ENCODE data around the gene KIAA0825. TPM values are rescaled to one million over a fixed set of nuclear protein-coding genes. Genes with fewer than 3 reads are reported as not detected.

The KIAA0825 gene
- total and polyA plus RNA-seq, 4 donors: 0.54 to 4.3 (median 3.7) TPM; not detected in 1

GRCh38 chr5:94442991-94443390, 175.4 kb downstream of the KIAA0825 start:
- Histone ChIP-seq H3K9me3 (ENCODE audit: control insufficient read depth, low read length) (no peaks in the 10 kb centered on the region), H3K4me3 (ENCODE audit: low read length in 2 of 2) (no peak overlapping the region), H3K36me3 (ENCODE audit: control insufficient read depth in 1 of 2, insufficient read depth in 2 of 2, low read length in 1 of 2) (peaks cover 0 to 3% of the 10 kb centered on the region in 2 donors), H3K27me3 (ENCODE audit: control insufficient read depth in 1 of 2, insufficient read depth in 2 of 2, low read length in 1 of 2) (no peaks in the 10 kb centered on the region), H3K27ac (ENCODE audit: low read depth in 1 of 2, low read length in 2 of 2) (no peak overlapping the region), H3K4me1 (ENCODE audit: control insufficient read depth in 1 of 2, insufficient read depth in 2 of 2, low read length in 2 of 2) (peaks cover 0 to 2% of the 10 kb centered on the region in 2 donors)
- DNase-seq: no peak
- 66 to 67% methylated on average over 2 of the region's 2 CpGs for WGBS, 2 donors
- ATAC-seq (ENCODE audit: low FRiP score): no peak
- intact Hi-C loops (cut with DNase I): no loop called here

- Histone ChIP-seq H3K4me1 (ENCODE audit: control insufficient read depth in 1 of 2, insufficient read depth in 2 of 2, low read length in 2 of 2) (peaks cover 0 to 2% of the 10 kb centered on the region in 2 donors), H3K27ac (ENCODE audit: low read depth in 1 of 2, low read length in 2 of 2) (no peak overlapping the region), H3K36me3 (ENCODE audit: control insufficient read depth in 1 of 2, insufficient read depth in 2 of 2, low read length in 1 of 2) (peaks cover 0 to 3% of the 10 kb centered on the region in 2 donors), H3K9me3 (ENCODE audit: control insufficient read depth, low read length) (no peaks in the 10 kb centered on the region), H3K4me3 (ENCODE audit: low read length in 2 of 2) (no peak overlapping the region), H3K27me3 (ENCODE audit: control insufficient read depth in 1 of 2, insufficient read depth in 2 of 2, low read length in 1 of 2) (no peaks in the 10 kb centered on the region)
- WGBS, 2 donors: 88 to 95% methylated on average over 1 of the region's 1 CpG
- no peak for ATAC-seq (ENCODE audit: low FRiP score)
- intact Hi-C loops (cut with DNase I): no loop called here
- no peak for DNase-seq
Measured at GRCh38 chr5:94442076-94442475, 176.3 kb downstream of the KIAA0825 start.

GRCh38 chr5:94440015-94440414, 178.4 kb downstream of the KIAA0825 start:
- no peak overlapping the region for H3K4me3 ChIP-seq (ENCODE audit: low read length in 2 of 2)
- H3K36me3 ChIP-seq (ENCODE audit: control insufficient read depth in 1 of 2, insufficient read depth in 2 of 2, low read length in 1 of 2): no peaks in the 10 kb centered on the region
- H3K9me3 ChIP-seq (ENCODE audit: control insufficient read depth, low read length): no peaks in the 10 kb centered on the region
- DNase-seq (no peak), ATAC-seq (ENCODE audit: low FRiP score) (no peak)
- WGBS, 2 donors: 44 to 47% methylated on average over 3 of the region's 3 CpGs
- intact Hi-C loops (cut with DNase I): no loop called here
- peaks cover 0 to 2% of the 10 kb centered on the region in 2 donors for H3K4me1 ChIP-seq (ENCODE audit: control insufficient read depth in 1 of 2, insufficient read depth in 2 of 2, low read length in 2 of 2)
- no peak overlapping the region for H3K27ac ChIP-seq (ENCODE audit: low read depth in 1 of 2, low read length in 2 of 2)
- no peaks in the 10 kb centered on the region for H3K27me3 ChIP-seq (ENCODE audit: control insufficient read depth in 1 of 2, insufficient read depth in 2 of 2, low read length in 1 of 2)

GRCh38 chr5:94433397-94434163, 184.8 kb downstream of the KIAA0825 start:
- H3K27me3 ChIP-seq (ENCODE audit: control insufficient read depth in 1 of 2, insufficient read depth in 2 of 2, low read length in 1 of 2): no peaks in the 10 kb centered on the region
- no peak overlapping the region for H3K27ac ChIP-seq (ENCODE audit: low read depth in 1 of 2, low read length in 2 of 2)
- no peaks in the 10 kb centered on the region for H3K4me1 ChIP-seq (ENCODE audit: control insufficient read depth in 1 of 2, insufficient read depth in 2 of 2, low read length in 2 of 2)
- H3K36me3 ChIP-seq (ENCODE audit: control insufficient read depth in 1 of 2, insufficient read depth in 2 of 2, low read length in 1 of 2): no peaks in the 10 kb centered on the region
- H3K9me3 ChIP-seq (ENCODE audit: control insufficient read depth, low read length): no peaks in the 10 kb centered on the region
- no peak overlapping the region for H3K4me3 ChIP-seq (ENCODE audit: low read length in 2 of 2)
- DNase-seq (no peak), ATAC-seq (ENCODE audit: low FRiP score) (peak; percentile 84)
- intact Hi-C loops (cut with DNase I): no loop called here
- 66 to 78% methylated on average over 2 of the region's 2 CpGs for WGBS, 2 donors

GRCh38 chr5:94432499-94432898, 185.9 kb downstream of the KIAA0825 start:
- Histone ChIP-seq H3K36me3 (ENCODE audit: control insufficient read depth in 1 of 2, insufficient read depth in 2 of 2, low read length in 1 of 2) (no peaks in the 10 kb centered on the region), H3K9me3 (ENCODE audit: control insufficient read depth, low read length) (no peaks in the 10 kb centered on the region), H3K27me3 (ENCODE audit: control insufficient read depth in 1 of 2, insufficient read depth in 2 of 2, low read length in 1 of 2) (no peaks in the 10 kb centered on the region), H3K27ac (ENCODE audit: low read depth in 1 of 2, low read length in 2 of 2) (no peak overlapping the region), H3K4me1 (ENCODE audit: control insufficient read depth in 1 of 2, insufficient read depth in 2 of 2, low read length in 2 of 2) (no peaks in the 10 kb centered on the region), H3K4me3 (ENCODE audit: low read length in 2 of 2) (no peak overlapping the region)
- DNase-seq: no peak
- peak; percentile 71 for ATAC-seq (ENCODE audit: low FRiP score)
- intact Hi-C loops (cut with DNase I): no loop called here

- no peaks in the 10 kb centered on the region for H3K4me1 ChIP-seq (ENCODE audit: control insufficient read depth in 1 of 2, insufficient read depth in 2 of 2, low read length in 2 of 2)
- H3K27ac ChIP-seq (ENCODE audit: low read depth in 1 of 2, low read length in 2 of 2): no peak overlapping the region
- DNase-seq (no peak), ATAC-seq (ENCODE audit: low FRiP score) (no peak)
- no peak overlapping the region for H3K4me3 ChIP-seq (ENCODE audit: low read length in 2 of 2)
- H3K36me3 ChIP-seq (ENCODE audit: control insufficient read depth in 1 of 2, insufficient read depth in 2 of 2, low read length in 1 of 2): no peaks in the 10 kb centered on the region
- no peaks in the 10 kb centered on the region for H3K27me3 ChIP-seq (ENCODE audit: control insufficient read depth in 1 of 2, insufficient read depth in 2 of 2, low read length in 1 of 2)
- no peaks in the 10 kb centered on the region for H3K9me3 ChIP-seq (ENCODE audit: control insufficient read depth, low read length)
- intact Hi-C loops (cut with DNase I): no loop called here
Measured at GRCh38 chr5:94431696-94432095, 186.7 kb downstream of the KIAA0825 start.

GRCh38 chr5:94429566-94429965, 188.8 kb downstream of the KIAA0825 start:
- Histone ChIP-seq H3K9me3 (ENCODE audit: control insufficient read depth, low read length) (no peaks in the 10 kb centered on the region), H3K4me3 (ENCODE audit: low read length in 2 of 2) (no peak overlapping the region), H3K27ac (ENCODE audit: low read depth in 1 of 2, low read length in 2 of 2) (no peak overlapping the region), H3K27me3 (ENCODE audit: control insufficient read depth in 1 of 2, insufficient read depth in 2 of 2, low read length in 1 of 2) (no peaks in the 10 kb centered on the region), H3K36me3 (ENCODE audit: control insufficient read depth in 1 of 2, insufficient read depth in 2 of 2, low read length in 1 of 2) (no peaks in the 10 kb centered on the region), H3K4me1 (ENCODE audit: control insufficient read depth in 1 of 2, insufficient read depth in 2 of 2, low read length in 2 of 2) (no peaks in the 10 kb centered on the region)
- no peak for DNase-seq
- no peak for ATAC-seq (ENCODE audit: low FRiP score)
- intact Hi-C loops (cut with DNase I): no loop called here
- 90 to 91% methylated on average over 6 of the region's 6 CpGs for WGBS, 2 donors

- H3K27ac ChIP-seq (ENCODE audit: low read depth in 1 of 2, low read length in 2 of 2): no peak overlapping the region
- H3K27me3 ChIP-seq (ENCODE audit: control insufficient read depth in 1 of 2, insufficient read depth in 2 of 2, low read length in 1 of 2): no peaks in the 10 kb centered on the region
- WGBS, 2 donors: 69 to 71% methylated on average over 2 of the region's 2 CpGs
- no peak overlapping the region for H3K4me3 ChIP-seq (ENCODE audit: low read length in 2 of 2)
- ATAC-seq (ENCODE audit: low FRiP score) (no peak), DNase-seq (no peak)
- H3K4me1 ChIP-seq (ENCODE audit: control insufficient read depth in 1 of 2, insufficient read depth in 2 of 2, low read length in 2 of 2): no peaks in the 10 kb centered on the region
- intact Hi-C loops (cut with DNase I): no loop called here
- no peaks in the 10 kb centered on the region for H3K36me3 ChIP-seq (ENCODE audit: control insufficient read depth in 1 of 2, insufficient read depth in 2 of 2, low read length in 1 of 2)
- H3K9me3 ChIP-seq (ENCODE audit: control insufficient read depth, low read length): no peaks in the 10 kb centered on the region
Measured at GRCh38 chr5:94425396-94425795, 193.0 kb downstream of the KIAA0825 start.

GRCh38 chr5:94423411-94423810, 195.0 kb downstream of the KIAA0825 start:
- H3K9me3 ChIP-seq (ENCODE audit: control insufficient read depth, low read length): no peaks in the 10 kb centered on the region
- ATAC-seq (ENCODE audit: low FRiP score) (no peak), DNase-seq (no peak)
- H3K27ac ChIP-seq (ENCODE audit: low read depth in 1 of 2, low read length in 2 of 2): no peak overlapping the region
- H3K4me3 ChIP-seq (ENCODE audit: low read length in 2 of 2): no peak overlapping the region
- no peaks in the 10 kb centered on the region for H3K27me3 ChIP-seq (ENCODE audit: control insufficient read depth in 1 of 2, insufficient read depth in 2 of 2, low read length in 1 of 2)
- H3K36me3 ChIP-seq (ENCODE audit: control insufficient read depth in 1 of 2, insufficient read depth in 2 of 2, low read length in 1 of 2): no peaks in the 10 kb centered on the region
- no peaks in the 10 kb centered on the region for H3K4me1 ChIP-seq (ENCODE audit: control insufficient read depth in 1 of 2, insufficient read depth in 2 of 2, low read length in 2 of 2)
- intact Hi-C loops (cut with DNase I): no loop called here
